ENCODE results near the gene LYPD6B.

LYPD6B gene

DNA sequence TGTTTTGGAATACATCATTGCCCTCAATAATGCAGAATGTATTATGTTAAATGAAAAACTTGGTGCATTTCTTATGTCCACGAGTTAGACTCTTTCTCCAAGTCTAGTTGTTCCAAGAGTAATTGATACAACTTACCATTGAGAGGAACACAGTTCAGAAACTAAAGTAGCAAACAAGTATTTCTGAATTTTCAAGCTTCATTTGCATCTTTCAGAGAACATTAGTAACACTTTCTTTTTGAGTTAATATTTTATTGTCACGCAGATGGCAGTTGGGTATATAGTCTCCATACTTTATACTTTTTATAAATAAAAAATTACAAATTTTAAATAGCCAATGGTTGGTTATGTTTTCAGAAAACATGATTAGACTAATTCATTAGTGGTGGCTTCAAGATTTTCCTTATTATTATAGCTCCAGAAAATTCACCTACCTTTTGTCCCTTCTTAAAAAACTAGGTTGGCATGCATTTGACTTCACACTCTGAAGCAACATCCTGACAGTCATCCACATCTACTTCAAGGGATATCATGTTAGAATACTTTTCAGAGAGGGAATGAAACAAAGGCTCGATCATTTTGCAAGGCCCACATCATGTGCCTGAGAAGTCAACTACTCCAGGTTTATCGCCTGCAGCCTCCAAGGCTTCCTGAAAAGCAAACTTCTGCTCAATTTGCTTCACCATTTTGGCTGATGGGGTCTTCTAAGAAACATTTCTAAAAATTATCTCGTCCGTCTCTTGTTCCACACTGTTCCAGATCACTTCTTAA, 29.9 kb downstream of the LYPD6B start:
- H3K27ac ChIP-seq, result peak overlapping the region in 9 of 21 experiments; percentile 6 to 75 (median 37)

DNA sequence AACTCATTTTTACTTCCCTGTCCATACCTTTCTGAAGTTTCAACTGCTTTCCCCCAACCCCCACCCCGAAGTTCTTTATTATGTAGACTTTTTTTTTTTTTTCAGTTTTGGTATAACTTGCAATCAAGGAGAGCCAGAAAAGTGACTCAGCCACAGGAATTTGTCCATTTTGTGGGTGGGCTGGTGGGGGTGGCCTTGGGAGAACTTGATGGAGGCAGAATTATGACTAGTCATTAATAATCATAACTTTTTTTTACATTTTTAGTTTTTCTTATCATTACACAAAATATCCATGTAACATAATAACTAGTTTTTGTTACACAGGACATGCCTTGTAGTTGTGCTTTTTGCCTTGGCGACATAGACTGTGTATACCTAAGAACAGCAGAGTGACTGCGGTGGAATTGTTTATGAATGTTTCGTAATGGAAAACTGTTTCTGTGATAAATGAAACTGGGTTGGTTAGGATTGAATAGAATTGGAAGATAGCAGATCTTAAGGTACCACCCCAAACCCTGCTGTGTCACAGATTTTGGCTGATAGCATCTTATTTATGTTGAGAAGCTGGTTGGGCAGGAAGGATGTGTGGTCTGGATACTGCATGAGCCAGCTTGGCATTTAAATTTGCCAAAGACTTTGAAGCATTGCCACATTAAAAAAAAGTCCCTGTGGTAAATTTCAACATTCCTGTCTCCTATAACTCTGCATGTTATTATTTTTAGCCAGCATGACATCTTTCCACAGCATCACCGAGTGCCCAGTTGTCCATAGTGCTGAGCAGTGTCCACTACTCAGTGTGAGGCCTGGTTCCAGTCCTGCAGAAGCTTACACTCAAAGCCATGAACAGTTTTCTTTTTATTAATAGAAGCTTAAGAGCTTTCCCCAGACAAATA, 30.7 kb downstream of the LYPD6B start:
- Histone ChIP-seq H3K4me3 (no peak overlapping the region), H3K27ac (peak overlapping the region in 11 of 21 experiments; percentile 6 to 75 (median 37))

More for the DNA sequence above, 29.9 kb downstream of the LYPD6B start:
- H3K4me3 ChIP-seq, result no peak overlapping the region

- Histone ChIP-seq H3K4me3 (no peak overlapping the region), H3K27ac (peak overlapping the region in 4 of 21 experiments; percentile 1 to 59 (median 14))
Measured at GRCh38 chr2:149070681-149071320, 32.3 kb downstream of the LYPD6B start.

DNA sequence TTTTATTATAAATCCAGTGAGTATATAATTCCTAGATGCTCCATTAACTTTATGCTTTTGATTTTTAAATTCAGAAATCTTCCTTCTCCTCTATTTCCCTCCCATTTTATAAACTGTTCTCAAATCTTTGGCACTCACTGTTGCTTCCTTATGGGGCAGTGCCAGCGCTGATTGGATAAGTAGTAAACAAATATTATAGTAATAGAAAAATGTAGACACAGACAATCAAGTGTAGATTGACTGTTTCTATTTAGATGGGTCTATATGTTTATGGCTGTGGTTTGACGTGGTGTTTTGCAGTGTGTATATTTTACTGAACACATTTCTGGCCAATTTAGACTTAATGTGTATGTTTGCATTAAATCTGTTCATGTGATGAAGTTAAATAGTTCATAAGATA, 36.6 kb downstream of the LYPD6B start:
- H3K4me3 ChIP-seq, result no peak overlapping the region
- H3K27ac ChIP-seq, result no peak overlapping the region

DNA sequence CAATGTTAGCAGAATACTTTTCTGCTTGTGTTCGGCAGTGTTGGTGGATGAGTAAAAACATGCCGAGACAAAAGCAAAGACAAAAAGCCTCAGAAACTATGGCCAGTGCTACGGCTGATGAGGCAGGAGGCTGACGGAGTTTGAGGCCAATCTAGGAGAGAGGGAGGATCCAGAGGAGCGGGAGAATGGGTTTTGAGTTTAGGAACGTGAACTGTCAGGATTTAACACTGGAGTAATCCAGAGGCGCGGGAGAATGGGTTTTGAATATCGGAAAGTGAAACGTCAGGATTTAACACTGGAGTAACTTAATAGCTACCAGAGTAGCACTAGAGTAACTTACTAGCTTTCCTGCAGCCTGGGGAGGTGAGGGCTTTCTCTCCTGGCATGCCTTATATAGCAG, 37.4 kb downstream of the LYPD6B start:
- no peak overlapping the region for H3K27ac ChIP-seq
- H3K4me3 ChIP-seq, result no peak overlapping the region

GRCh38 chr2:149076863-149077412, 38.4 kb downstream of the LYPD6B start:
- Histone ChIP-seq H3K27ac (no peak overlapping the region), H3K4me3 (no peak overlapping the region)

- Histone ChIP-seq H3K4me3 (no peak overlapping the region), H3K27ac (no peak overlapping the region)
Measured at GRCh38 chr2:149077861-149078260, 39.4 kb downstream of the LYPD6B start.

DNA sequence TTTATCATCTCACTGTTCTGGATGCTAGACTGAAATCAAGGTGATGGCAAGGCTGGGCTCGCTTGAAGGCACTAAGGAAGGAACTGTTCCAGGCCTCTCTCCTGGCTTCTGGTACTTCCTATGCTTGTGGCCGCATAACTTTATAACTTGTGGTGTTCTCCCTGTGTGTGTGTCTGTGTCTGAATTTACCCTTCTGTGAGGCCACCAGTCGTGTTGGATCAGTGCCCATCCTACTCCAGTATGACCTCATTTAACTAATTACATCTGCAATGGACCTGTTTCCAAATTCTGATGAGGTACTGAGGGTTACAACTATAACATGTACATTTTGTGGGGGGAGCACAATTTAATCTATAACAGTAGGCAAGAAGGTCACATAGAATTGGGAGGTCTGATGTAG, 41.6 kb downstream of the LYPD6B start:
- no peak overlapping the region for H3K27ac ChIP-seq
- H3K4me3 ChIP-seq, result no peak overlapping the region

DNA sequence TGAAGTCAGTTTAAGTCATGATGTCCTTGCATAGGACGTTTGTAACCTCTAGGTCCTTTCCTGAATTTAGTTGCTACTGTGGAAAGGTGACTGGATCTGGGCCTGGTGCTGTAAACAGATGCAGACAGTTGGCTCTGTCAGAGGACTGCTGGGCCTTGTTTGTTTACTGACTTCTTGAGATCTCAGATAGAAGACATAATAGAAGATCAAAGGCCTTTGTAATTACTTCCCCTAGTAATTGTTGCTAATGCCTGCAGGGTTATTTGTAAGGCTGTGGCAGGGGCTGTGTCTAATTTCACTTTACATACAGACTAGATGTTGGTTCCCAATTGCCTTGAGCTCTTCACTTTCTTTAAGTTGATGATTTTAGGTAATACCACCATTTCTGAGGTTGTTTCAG, 42.5 kb downstream of the LYPD6B start:
- Histone ChIP-seq H3K4me3 (no peak overlapping the region), H3K27ac (no peak overlapping the region)

DNA sequence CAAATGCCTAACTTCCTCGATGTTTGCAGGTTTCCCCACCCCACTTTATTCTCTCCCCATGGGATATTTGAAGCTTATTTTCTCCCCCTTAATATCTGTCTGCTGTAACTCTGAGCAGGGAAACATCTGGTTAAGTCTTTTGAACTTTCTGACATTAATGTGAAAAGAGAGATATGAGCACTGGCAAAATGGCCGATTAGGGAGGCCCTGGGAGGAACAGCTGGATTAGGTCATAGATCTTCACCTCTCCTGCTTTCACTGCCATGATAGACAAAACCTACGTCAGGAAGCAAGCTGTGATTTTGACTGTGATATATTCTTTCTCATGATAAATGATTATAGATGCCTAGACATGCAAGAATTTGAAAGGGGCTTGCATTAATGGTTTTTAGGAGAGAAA, 43.6 kb downstream of the LYPD6B start:
- Histone ChIP-seq H3K4me3 (no peak overlapping the region), H3K27ac (no peak overlapping the region)

GRCh38 chr2:149082735-149083134, 44.2 kb downstream of the LYPD6B start:
- Histone ChIP-seq H3K4me3 (no peak overlapping the region), H3K27ac (no peak overlapping the region)

- no peak overlapping the region for H3K4me3 ChIP-seq
- H3K27ac ChIP-seq, result no peak overlapping the region
Measured at GRCh38 chr2:149084924-149085795, 46.7 kb downstream of the LYPD6B start.

GRCh38 chr2:149087751-149088150, 49.3 kb downstream of the LYPD6B start:
- no peak overlapping the region for H3K27ac ChIP-seq
- no peak overlapping the region for H3K4me3 ChIP-seq

DNA sequence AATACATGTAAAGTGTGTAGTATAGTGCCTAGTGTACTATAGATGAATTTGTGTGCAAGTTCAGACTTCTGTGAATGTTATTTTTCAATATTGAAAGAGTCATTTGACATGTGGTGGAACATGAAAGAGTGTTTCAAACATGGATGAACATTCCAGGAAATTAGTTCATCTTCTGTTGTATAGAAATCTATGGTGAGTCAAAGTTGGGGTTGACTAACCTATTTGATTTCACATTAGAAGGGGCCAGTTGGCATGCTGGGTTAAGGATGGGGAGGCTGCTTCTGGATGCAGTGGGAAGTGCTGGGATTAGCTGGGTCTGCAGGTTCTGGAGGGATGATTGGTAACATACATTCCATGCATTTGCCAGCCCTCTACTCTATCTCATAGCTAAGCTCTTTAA, 50.6 kb downstream of the LYPD6B start:
- no peak overlapping the region for H3K4me3 ChIP-seq
- no peak overlapping the region for H3K27ac ChIP-seq

GRCh38 chr2:149090706-149091105, 52.2 kb downstream of the LYPD6B start:
- H3K27ac ChIP-seq, result no peak overlapping the region
- no peak overlapping the region for H3K4me3 ChIP-seq

- no peak overlapping the region for H3K27ac ChIP-seq
- H3K4me3 ChIP-seq, result no peak overlapping the region
Measured at GRCh38 chr2:149093579-149093978, 55.1 kb downstream of the LYPD6B start.

- H3K27ac ChIP-seq, result no peak overlapping the region
- H3K4me3 ChIP-seq, result no peak overlapping the region
Measured at GRCh38 chr2:149094217-149095015, 55.9 kb downstream of the LYPD6B start.

DNA sequence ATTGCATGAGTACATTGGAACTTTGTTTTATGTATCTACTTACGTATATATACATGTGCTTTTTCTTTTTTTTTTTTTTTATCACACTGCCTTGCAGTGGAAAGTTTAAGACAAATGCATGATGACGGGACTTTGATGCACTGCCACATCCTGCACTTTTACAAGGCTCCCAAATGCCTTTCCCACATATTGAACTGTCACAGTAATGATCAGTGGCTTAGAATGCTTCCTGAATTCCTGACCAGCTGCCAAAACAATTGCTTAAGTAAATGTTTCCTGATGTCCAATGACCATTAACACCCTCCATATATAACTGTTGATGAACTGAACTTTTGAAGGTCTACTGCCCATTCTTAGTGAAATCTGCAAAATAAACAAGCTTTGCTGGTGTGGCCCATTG, 60.2 kb downstream of the LYPD6B start:
- Histone ChIP-seq H3K27ac (no peak overlapping the region), H3K4me3 (no peak overlapping the region)

Measured in skin epidermis (tissue), 12 donors.